H1 (cell line): ENCODE measurements around the gene PRR36. TPM values are rescaled to one million over a fixed set of nuclear protein-coding genes. Genes with fewer than 3 reads are reported as not detected.

Experiments
- CTCF ChIA-PET: fragments of 300-600 bp; sonication (Branson Sonifier 250); formaldehyde crosslinking; loops from one replicate; lab custom pipeline; 2021; ENCODE audit not compliant: partially characterized antibody; lab: Charles Lee
- POLR2A ChIA-PET: fragments of 300-600 bp; sonication (Branson Sonifier 250); formaldehyde crosslinking; loops from one replicate; lab custom pipeline; 2021; ENCODE audit warnings: inconsistent platforms; ENCODE audit not compliant: partially characterized antibody; lab: Charles Lee
- DNase-seq, 2 experiments: peaks; one replicate each; pipeline versions ENCODE4 v3.0.0 to v3.0.0-alpha.2; 2010 to 2022; ENCODE audit warnings: low spot score in 2 of 2, low read depth in 1 of 2, mixed read lengths in 1 of 2
- FAIRE-seq: peaks from 2 replicates; lab custom pipeline; 2011; peaks lifted over from hg19 to GRCh38; lab: Jason Lieb, UNC
- H2AFZ ChIP-seq: 2 replicates; pipeline ENCODE4 v1.8.1; 2012; ENCODE audit warnings: low read length, inconsistent platforms
- H2AK5ac ChIP-seq: 2 replicates; pipeline ENCODE4 v1.6.1; 2013; ENCODE audit warnings: low read depth, low read length
- H2BK120ac ChIP-seq: replicated peaks from 2 replicates; pipeline ENCODE3; 2013; ENCODE audit warnings: low read depth, low read length, inconsistent platforms
- H2BK12ac ChIP-seq: 2 replicates; pipeline ENCODE4 v1.6.1; 2013; ENCODE audit warnings: low read depth, low read length
- H2BK15ac ChIP-seq: 2 replicates; pipeline ENCODE4 v1.6.1; 2013; ENCODE audit warnings: low read length
- H2BK20ac ChIP-seq: 2 replicates; pipeline ENCODE4 v1.6.1; 2013; ENCODE audit warnings: low read length
- H2BK5ac ChIP-seq: 2 replicates; pipeline ENCODE4 v1.6.1; 2013; ENCODE audit warnings: low read depth, low read length
- H3K14ac ChIP-seq: 2 replicates; pipeline ENCODE4 v1.6.1; 2013; ENCODE audit warnings: inconsistent platforms; ENCODE audit not compliant: insufficient read length
- H3K18ac ChIP-seq: 2 replicates; pipeline ENCODE4 v1.6.1; 2013; ENCODE audit warnings: low read length; ENCODE audit errors: extremely low read depth
- H3K23ac ChIP-seq: 2 replicates; pipeline ENCODE4 v1.6.1; 2013; ENCODE audit warnings: inconsistent platforms; ENCODE audit not compliant: insufficient read length
- H3K23me2 ChIP-seq: 2 replicates; pipeline ENCODE4 v1.6.1; 2013; ENCODE audit warnings: low read depth, low read length
- H3K27ac ChIP-seq: 2 replicates; pipeline ENCODE4 v1.6.1; 2011; ENCODE audit warnings: low read depth, low read length, inconsistent platforms
- H3K27me3 ChIP-seq, 4 experiments: replicated peaks in 1 of 4; 1 replicate in 1 of 4; 2 replicates in 3 of 4; pipeline versions ENCODE4 v1.6.1 to v1.8.1; 2011 to 2013; ENCODE audit warnings: low read length in 3 of 4, mild to moderate bottlenecking in 3 of 4, inconsistent platforms in 2 of 4, mixed read lengths in 2 of 4, moderate library complexity in 1 of 4; ENCODE audit not compliant: control insufficient read depth in 3 of 4, insufficient read depth in 3 of 4; ENCODE audit errors: extremely low read depth in 1 of 4
- H3K36me3 ChIP-seq, 4 experiments: 2 replicates each; pipeline versions ENCODE4 v1.6.1 to v1.8.1; 2011 to 2013; ENCODE audit warnings: mild to moderate bottlenecking in 4 of 4, low read length in 3 of 4, moderate library complexity in 2 of 4, control low read depth in 1 of 4, inconsistent platforms in 1 of 4; ENCODE audit not compliant: insufficient read depth in 4 of 4, control insufficient read depth in 2 of 4
- H3K4ac ChIP-seq: replicated peaks from 2 replicates; pipeline ENCODE3; 2013; ENCODE audit warnings: low read length, low read depth, mixed read lengths, inconsistent platforms; ENCODE audit not compliant: insufficient read length
- H3K4me1 ChIP-seq, 4 experiments: replicated peaks in 1 of 4; 1 replicate in 1 of 4; 2 replicates in 3 of 4; pipeline versions ENCODE4 v1.6.1 to v1.8.1; 2011 to 2013; ENCODE audit warnings: low read length in 3 of 4, inconsistent platforms in 2 of 4, mixed read lengths in 1 of 4; ENCODE audit not compliant: insufficient read depth in 4 of 4, control insufficient read depth in 3 of 4
- H3K4me2 ChIP-seq, 2 experiments: 2 replicates each; pipeline versions ENCODE4 v1.6.1 to v1.8.1; 2011 to 2013; ENCODE audit warnings: low read depth in 2 of 2, low read length in 2 of 2, control low read depth in 1 of 2, inconsistent platforms in 1 of 2, mild to moderate bottlenecking in 1 of 2; ENCODE audit not compliant: insufficient read depth in 1 of 2
- H3K4me3 ChIP-seq, 4 experiments: fragments of 200-600, 300-600 bp in 1 of 4; sonication (generic), shearing (Covaris generic), sonication (Bioruptor Twin) in 1 of 4; 2 replicates each; pipeline versions ENCODE4 v1.5.1 to v1.8.1; 2011 to 2016; ENCODE audit warnings: low read length in 4 of 4, low read depth in 3 of 4, control low read depth in 2 of 4, inconsistent platforms in 2 of 4, mild to moderate bottlenecking in 2 of 4, mixed read lengths in 1 of 4, moderate library complexity in 1 of 4; ENCODE audit not compliant: insufficient read depth in 2 of 4; ENCODE audit errors: extremely low read depth in 1 of 4
- H3K56ac ChIP-seq: replicated peaks from 2 replicates; pipeline ENCODE3; 2013; ENCODE audit warnings: low read depth, mild to moderate bottlenecking, mixed read lengths, low read length, inconsistent platforms; ENCODE audit not compliant: insufficient read length
- H3K79me1 ChIP-seq: 2 replicates; pipeline ENCODE4 v1.6.1; 2013; ENCODE audit warnings: low read depth, low read length, control low read depth
- H3K79me2 ChIP-seq, 2 experiments: 2 replicates each; pipeline versions ENCODE4 v1.6.1 to v1.8.1; 2012 to 2013; ENCODE audit warnings: low read length in 2 of 2, mild to moderate bottlenecking in 2 of 2, inconsistent platforms in 1 of 2; ENCODE audit not compliant: insufficient read depth in 2 of 2, control insufficient read depth in 1 of 2
- H3K9ac ChIP-seq, 4 experiments: replicated peaks in 1 of 4; 1 replicate in 1 of 4; 2 replicates in 3 of 4; pipeline versions ENCODE4 v1.6.1 to v1.8.1; 2011 to 2013; ENCODE audit warnings: low read depth in 3 of 4, low read length in 3 of 4, control low read depth in 2 of 4, mild to moderate bottlenecking in 2 of 4, moderate library complexity in 2 of 4, inconsistent platforms in 1 of 4; ENCODE audit errors: extremely low read depth in 1 of 4
- H3K9me3 ChIP-seq, 2 experiments: 2 replicates each; pipeline versions ENCODE4 v1.6.1 to v1.8.1; 2012 to 2013; ENCODE audit warnings: mild to moderate bottlenecking in 2 of 2, moderate library complexity in 2 of 2, control low read depth in 1 of 2, inconsistent platforms in 1 of 2, low read depth in 1 of 2, low read length in 1 of 2, mixed read lengths in 1 of 2; ENCODE audit not compliant: insufficient read depth in 2 of 2
- H4K20me1 ChIP-seq, 2 experiments: replicated peaks in 1 of 2; 2 replicates each; pipeline versions ENCODE3 to v1.8.1; 2011 to 2013; ENCODE audit warnings: inconsistent platforms in 2 of 2, low read length in 2 of 2, mild to moderate bottlenecking in 1 of 2; ENCODE audit not compliant: insufficient read depth in 2 of 2, control insufficient read depth in 1 of 2
- H4K5ac ChIP-seq: 2 replicates; pipeline ENCODE4 v1.6.1; 2013; ENCODE audit warnings: low read length, low read depth, mixed read lengths, inconsistent platforms; ENCODE audit not compliant: insufficient read length
- H4K8ac ChIP-seq: 2 replicates; pipeline ENCODE4 v1.8.0; 2013; ENCODE audit warnings: mild to moderate bottlenecking, moderate library complexity, low read length, inconsistent platforms; ENCODE audit not compliant: insufficient read depth; ENCODE audit errors: extremely low read depth
- H4K91ac ChIP-seq: replicated peaks from 2 replicates; pipeline ENCODE3; 2013; ENCODE audit warnings: low read length, mixed read lengths, inconsistent platforms; ENCODE audit not compliant: insufficient read length
- CBX8 ChIP-seq: fragments of 300-800, 300-1000 bp; sonication (generic); IDR thresholded peaks from 2 replicates; pipeline ENCODE4 v1.7.1; 2016; ENCODE audit warnings: low read depth, low read length, borderline replicate concordance
- CHD2 ChIP-seq: IDR thresholded peaks from 2 replicates; pipeline ENCODE4 v1.6.1; 2012; ENCODE audit warnings: low read length, improper control_type of control experiment
- EGR1 ChIP-seq: IDR thresholded peaks from 2 replicates; pipeline ENCODE4 v1.6.1; 2011; ENCODE audit warnings: low read depth, low read length, borderline replicate concordance
- HDAC6 ChIP-seq: IDR thresholded peaks from one replicate; pipeline ENCODE4 v1.7.1; 2012; ENCODE audit warnings: low read depth, mild to moderate bottlenecking, inconsistent platforms, low read length, moderate library complexity
- KDM5A ChIP-seq: fragments of 200-600 bp; IDR thresholded peaks from 2 replicates; pipeline ENCODE4 v1.7.1; 2012; ENCODE audit warnings: mild to moderate bottlenecking, low read length, inconsistent platforms, mixed read lengths
- RAD21 ChIP-seq, 2 experiments: IDR thresholded peaks in 1 of 2; conservative IDR thresholded peaks in 1 of 2; 2 replicates each; pipeline ENCODE4 v1.6.1; 2011; ENCODE audit warnings: low read depth in 2 of 2, low read length in 2 of 2, improper control_type of control experiment in 1 of 2, inconsistent platforms in 1 of 2, mild to moderate bottlenecking in 1 of 2, moderate library complexity in 1 of 2
- RXRA ChIP-seq: IDR thresholded peaks from 2 replicates; pipeline ENCODE4 v1.6.1; 2011; ENCODE audit warnings: low read depth, mild to moderate bottlenecking, low read length, moderate library complexity; ENCODE audit not compliant: insufficient read depth
- SIRT6 ChIP-seq: IDR thresholded peaks from one replicate; pipeline ENCODE4 v1.7.1; 2012; ENCODE audit warnings: low read length, inconsistent platforms
- SP4 ChIP-seq: IDR thresholded peaks from 2 replicates; pipeline ENCODE4 v1.6.1; 2012; ENCODE audit warnings: low read length, inconsistent platforms
- TCF12 ChIP-seq: IDR thresholded peaks from 2 replicates; pipeline ENCODE4 v1.6.1; 2011; ENCODE audit warnings: low read depth, mild to moderate bottlenecking, low read length
- YY1 ChIP-seq: IDR thresholded peaks from 2 replicates; pipeline ENCODE4 v1.6.1; 2011; ENCODE audit warnings: low read depth, mild to moderate bottlenecking, low read length
- WGBS, 2 experiments: shearing (Covaris generic) in 1 of 2; methylation state at CpG; one replicate each; pipeline versions ENCODE4 v1.1.6 to v1.1.7; 2013 to 2015; ENCODE audit warnings: low lambda C conversion rate in 2 of 2, mixed read lengths in 2 of 2, inconsistent platforms in 1 of 2, low coverage in 1 of 2, missing lambda C conversion rate in 1 of 2; ENCODE audit not compliant: insufficient replicate concordance in 2 of 2, insufficient coverage in 1 of 2, insufficient read length in 1 of 2; ENCODE audit errors: extremely low coverage in 1 of 2, missing lambda C conversion rate in 1 of 2; 5-methylcytosine and 5-hydroxymethylcytosine counted together
- polyA plus RNA-seq, 7 experiments: library from polyadenylated mRNA; depleted of rRNA in 3 of 7; stranded (reverse) in 5 of 7; unstranded in 2 of 7; fragments of >200 nt in 5 of 7; fragments of 200-250 nt in 2 of 7; gene quantifications; 1 replicate in 5 of 7; 2 replicates in 1 of 7; 4 replicates in 1 of 7; pipeline versions ENCODE4 v1.2.1 to v1.2.3, GENCODE V29; 2011 to 2013; ENCODE audit warnings: missing spikeins in 2 of 7, mixed read lengths in 2 of 7
- total RNA-seq: library from RNA; stranded (reverse); fragmentation: NEBNext Ultra II Directional; extraction: Animal tissue kit (Norgen Biotek cat#: 25700); gene quantifications from 2 replicates; pipeline ENCODE4 v1.2.1, GENCODE V29; 2021
- TF ChIP-seq, protein P1 (sequence below): IDR thresholded peaks from 2 replicates; pipeline ENCODE4 v1.6.1; 2012; ENCODE audit warnings: inconsistent platforms

The PRR36 gene
- total and polyA plus RNA-seq, 2 of the 8 experiments (the other 6 are each of a cell fraction or from before 2014, with no cell fraction given), result 1.6 to 23.9 TPM

DNA sequence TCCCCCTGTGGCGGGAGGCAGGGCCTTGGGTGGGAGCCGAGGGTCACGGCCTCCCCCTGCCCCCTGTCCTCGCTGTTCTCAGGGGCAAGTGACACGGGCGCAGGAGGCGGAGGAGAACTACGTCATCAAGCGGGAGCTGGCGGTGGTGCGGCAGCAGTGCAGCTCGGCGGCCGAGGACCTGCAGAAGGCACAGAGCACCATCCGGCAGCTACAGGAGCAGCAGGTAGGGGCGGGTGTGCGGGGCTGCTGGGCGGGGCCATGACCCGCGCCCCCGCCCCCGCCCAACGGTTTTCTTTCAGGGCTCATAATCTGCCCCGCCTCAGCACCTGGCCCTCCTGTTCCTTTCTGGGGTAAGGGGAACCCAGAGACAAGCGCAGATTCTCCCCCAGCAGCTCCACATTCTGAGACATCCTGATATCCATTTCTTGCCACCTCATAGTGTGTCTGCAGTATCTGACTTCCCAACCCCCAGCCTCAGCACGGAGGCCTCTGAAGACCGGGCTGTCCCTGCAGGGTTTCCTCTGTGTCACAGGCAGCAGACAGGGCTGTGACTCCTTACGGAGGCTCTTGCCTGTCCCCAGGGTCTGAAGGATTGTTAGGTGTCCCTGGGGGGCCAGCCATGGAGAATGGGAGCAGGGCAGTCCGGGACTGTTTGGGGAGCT is 15.9 kb downstream of the PRR36 start:
- H4K8ac ChIP-seq, result peak overlapping the region; percentile 75
- no peak overlapping the region; the same call in 1 of the 2 replicates for H2BK5ac ChIP-seq
- ChIA-PET CTCF (interaction anchor here (0.8 to 11.2 kb wide), 13 partner anchors 11 to 217 kb away, joined by 3 to 112 read pairs (median 5); partner anchors contain the start of genes SNAPC2, TGFBR3L and TIMM44), POLR2A (interaction anchor here (0.5 to 3.1 kb wide), 16 partner anchors 9 to 292 kb away, joined by 3 to 18 read pairs (median 4); partner anchors contain the start of genes MAP2K7, SNAPC2, TIMM44 and TRAPPC5)
- H3K23me2 ChIP-seq, result peaks cover 15% of the 10 kb centered on the region; the same call in 1 of the 2 replicates
- peaks cover 0 to 17% (median 12%) of the 10 kb centered on the region in 4 experiments; a peak in 5 of 7 replicates for H3K27me3 ChIP-seq
- H3K9ac ChIP-seq, result no peak overlapping the region
- H3K56ac ChIP-seq, result no peak overlapping the region
- no peak overlapping the region for H3K18ac ChIP-seq
- peak in 1 of 2 experiments; percentile 84 for DNase-seq
- H2AFZ ChIP-seq, result no peak overlapping the region
- peak overlapping the region; percentile 43 to 82 for H3K4me2 ChIP-seq
- no peaks in the 10 kb centered on the region for H3K9me3 ChIP-seq
- peak overlapping the region; percentile 10 to 56 (median 16); a peak in 5 of 8 replicates for H3K4me3 ChIP-seq
- no peak overlapping the region for H4K91ac ChIP-seq
- H3K79me2 ChIP-seq, result no peaks in the 10 kb centered on the region
- no peak overlapping the region for H3K4ac ChIP-seq
- H2BK120ac ChIP-seq, result no peak overlapping the region
- H3K36me3 ChIP-seq, result no peaks in the 10 kb centered on the region
- H4K20me1 ChIP-seq, result peaks cover 0 to 4% of the 10 kb centered on the region in 2 experiments
- no peak overlapping the region for H3K14ac ChIP-seq
- no peak overlapping the region for H2BK20ac ChIP-seq
- H3K79me1 ChIP-seq, result no peaks in the 10 kb centered on the region
- no peak overlapping the region for H3K27ac ChIP-seq
- no peak overlapping the region for H3K23ac ChIP-seq
- peak overlapping the region; percentile 40; the same call in 1 of the 2 replicates for H2BK15ac ChIP-seq
- no peak overlapping the region for H4K5ac ChIP-seq
- H2BK12ac ChIP-seq, result no peak overlapping the region
- no peak overlapping the region for H2AK5ac ChIP-seq
- no peak for FAIRE-seq
- 10% methylated on average over 14 of the region's 29 CpGs; no CpG with 5 or more reads in 1 of the 2 experiments for WGBS, 2 experiments
- peaks cover 4 to 26% (median 16%) of the 10 kb centered on the region in 4 experiments; a peak in 6 of 7 replicates for H3K4me1 ChIP-seq
- no peak for TF ChIP-seq KDM5A
- TF ChIP-seq HDAC6, result no peak
- no peak for TF ChIP-seq YY1
- peak in 1 of 2 experiments; percentile 17; a peak in 1 of 4 replicates for TF ChIP-seq RAD21 (IDR thresholded peaks at IDR 0.05 in 1 of 2, conservative IDR thresholded peaks at IDR 0.05 in 1 of 2; ENCODE audit: low read depth in 2 of 2, low read length in 2 of 2)
- TF ChIP-seq TCF12, result no peak
- TF ChIP-seq, protein P1, sequence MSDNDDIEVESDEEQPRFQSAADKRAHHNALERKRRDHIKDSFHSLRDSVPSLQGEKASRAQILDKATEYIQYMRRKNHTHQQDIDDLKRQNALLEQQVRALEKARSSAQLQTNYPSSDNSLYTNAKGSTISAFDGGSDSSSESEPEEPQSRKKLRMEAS, result peak; percentile 29; the same call in 1 of the 2 replicates
- no peak for TF ChIP-seq RXRA
- peak; percentile 10; the same call in 1 of the 2 replicates for TF ChIP-seq EGR1
- no peak for TF ChIP-seq CHD2
- no peak for TF ChIP-seq SP4
- no peak for TF ChIP-seq CBX8
- no peak for TF ChIP-seq SIRT6
